ENCODE results near the gene PARVA. TPM values are rescaled to one million over a fixed set of nuclear protein-coding genes. Genes with fewer than 3 reads are reported as not detected.
"Not testable (repeated sequence)": the region's sequence is repeated elsewhere in the genome, so short reads cannot be mapped to it uniquely, and the experiment has no call there.

The PARVA gene
- total RNA-seq, 1 donor: under 0.01 TPM

DNA sequence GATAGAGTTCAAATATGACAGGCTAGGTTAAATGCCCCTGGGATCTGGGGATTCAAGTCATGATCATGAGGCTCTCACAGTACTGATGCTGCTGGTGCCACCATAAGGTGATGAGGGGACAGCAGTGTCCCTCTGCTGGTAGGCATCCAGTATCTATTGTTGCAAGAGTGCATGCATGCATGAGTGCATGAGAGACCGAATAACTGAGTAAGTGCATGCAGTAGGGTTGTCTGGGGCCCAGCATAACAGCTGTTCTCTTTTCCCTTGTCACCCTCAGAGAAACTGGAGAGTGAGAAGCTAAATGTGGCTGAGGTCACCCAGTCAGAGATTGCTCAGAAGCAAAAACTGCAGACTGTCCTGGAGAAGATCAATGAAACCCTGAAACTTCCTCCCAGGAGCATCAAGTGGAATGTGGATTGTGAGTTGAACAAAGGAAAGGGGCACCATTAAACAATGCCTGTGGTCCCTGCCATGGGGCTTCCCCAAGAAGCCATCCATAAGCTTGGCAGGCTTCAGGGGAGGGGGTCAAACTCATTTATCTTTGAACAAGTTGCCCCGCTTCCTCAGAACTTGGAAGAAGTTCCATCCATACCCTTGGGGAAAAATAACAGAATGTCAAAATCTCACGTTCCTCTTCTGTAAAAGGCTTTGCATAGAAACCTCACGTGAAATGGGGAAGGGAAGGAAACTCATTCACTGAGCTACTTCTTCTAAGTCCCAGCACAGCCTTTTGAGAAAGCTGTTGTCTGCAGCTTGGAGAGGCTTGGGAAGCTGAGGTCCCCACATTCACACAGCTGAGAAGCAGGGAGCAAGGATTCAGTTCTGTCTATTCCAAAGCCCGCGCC lies 119.0 kb downstream of the PARVA start:
- DNase-seq (ENCODE audit: low read depth in 2 of 3, low spot score in 2 of 3): no peak

DNA sequence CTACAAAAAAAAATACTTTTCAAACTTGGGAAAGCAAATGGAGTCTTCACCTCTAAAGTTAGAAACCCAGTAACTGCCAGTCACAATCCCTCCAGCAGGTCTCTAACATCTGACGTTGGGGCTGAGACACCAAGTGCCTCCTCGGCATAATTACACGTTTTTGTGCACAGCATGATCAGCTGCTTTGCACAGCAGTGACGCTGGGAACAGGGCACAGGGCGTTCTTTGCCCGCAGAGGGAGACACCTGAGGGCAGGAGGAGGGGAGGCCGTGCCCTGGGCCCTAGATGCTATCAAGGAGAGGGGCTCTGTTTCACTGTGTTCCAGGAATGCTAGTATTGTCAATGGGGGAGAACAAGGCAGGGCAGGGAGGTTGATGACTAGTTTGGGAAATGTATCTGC lies 120.1 kb downstream of the PARVA start:
- DNase-seq (ENCODE audit: low read depth in 2 of 3, low spot score in 2 of 3): no peak

DNA sequence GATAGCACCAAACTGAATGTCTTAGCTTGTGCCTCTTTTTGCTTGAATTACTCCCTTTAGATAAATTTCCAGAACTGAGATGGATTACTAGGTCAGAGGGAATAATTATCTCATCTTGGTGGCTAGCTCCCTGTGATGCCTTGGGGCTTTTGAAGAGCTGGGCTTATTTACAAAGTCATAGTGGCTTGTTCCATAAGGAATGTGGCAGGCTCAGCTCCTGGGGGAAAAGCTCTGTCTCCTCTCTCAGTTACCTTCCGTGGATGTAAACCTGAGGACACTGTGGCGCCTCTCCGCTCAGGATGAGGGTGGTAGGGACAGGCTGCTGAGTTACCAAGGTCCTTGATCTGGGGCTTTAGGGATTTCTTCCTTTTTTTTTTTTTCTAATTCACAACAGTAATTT lies 121.7 kb downstream of the PARVA start:
- no peak for DNase-seq (ENCODE audit: low read depth in 2 of 3, low spot score in 2 of 3)

DNA sequence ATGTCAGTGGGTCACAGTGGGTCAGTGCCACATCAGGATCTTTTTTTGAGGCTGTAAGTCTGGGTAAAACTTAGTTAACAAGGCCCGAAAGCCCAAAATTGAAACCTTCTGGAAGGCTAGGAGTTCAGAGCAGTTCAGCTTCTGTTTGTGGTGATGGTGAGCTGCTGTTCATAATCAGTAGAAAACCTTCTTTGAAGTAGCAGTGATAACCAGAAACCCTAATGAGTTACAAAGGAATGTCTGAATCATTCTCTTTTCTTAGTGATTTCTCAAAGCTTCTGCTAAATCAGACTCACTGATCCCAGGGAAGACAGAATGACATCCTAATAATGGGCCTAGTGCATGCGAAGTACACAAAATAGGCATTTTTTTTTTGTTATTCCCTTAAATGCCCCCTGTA lies 124.7 kb downstream of the PARVA start:
- no peak for DNase-seq (ENCODE audit: low read depth in 2 of 3, low spot score in 2 of 3)

DNA sequence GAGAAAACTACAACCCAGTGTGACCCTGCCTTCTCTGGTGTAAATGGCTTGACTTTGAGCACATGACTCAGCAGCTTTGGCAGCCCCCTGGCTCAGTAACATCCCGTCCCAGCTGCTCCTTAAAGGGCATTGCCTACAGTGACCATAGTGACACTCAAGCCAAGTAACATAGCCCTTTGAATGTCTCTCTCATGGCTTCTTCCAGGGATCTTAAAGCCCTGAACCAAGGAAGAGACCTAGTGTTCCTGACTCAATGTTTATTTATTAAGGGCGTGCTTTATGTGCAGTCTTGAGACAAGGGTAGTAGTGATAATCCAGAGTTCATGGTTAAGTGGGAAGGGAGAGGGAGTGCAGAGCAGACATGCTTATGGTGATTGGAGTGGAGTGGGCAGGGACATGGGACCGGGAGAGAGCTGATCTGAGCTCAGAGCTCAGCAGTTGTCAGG lies 125.7 kb downstream of the PARVA start:
- no peak for DNase-seq (ENCODE audit: low read depth in 2 of 3, low spot score in 2 of 3)

DNA sequence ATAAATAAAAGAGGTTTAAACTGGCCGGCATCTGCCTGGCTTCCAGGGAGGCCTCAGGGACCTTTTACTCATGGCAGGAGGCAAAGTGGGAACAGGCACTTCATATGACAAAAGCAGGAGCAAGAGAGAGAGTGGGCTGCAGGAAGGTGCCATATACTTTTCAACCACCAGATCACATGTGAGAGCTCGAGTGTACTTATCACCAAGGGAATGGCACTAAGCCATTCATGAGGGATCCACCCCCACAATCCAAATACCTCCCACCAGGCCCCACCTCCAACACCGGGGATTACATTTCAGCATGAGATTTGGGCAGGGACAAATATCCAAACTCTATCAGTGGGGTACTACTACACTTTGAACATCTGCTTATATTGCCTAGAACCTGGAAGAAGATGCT lies 126.5 kb downstream of the PARVA start:
- no peak for DNase-seq (ENCODE audit: low read depth in 2 of 3, low spot score in 2 of 3)

DNA sequence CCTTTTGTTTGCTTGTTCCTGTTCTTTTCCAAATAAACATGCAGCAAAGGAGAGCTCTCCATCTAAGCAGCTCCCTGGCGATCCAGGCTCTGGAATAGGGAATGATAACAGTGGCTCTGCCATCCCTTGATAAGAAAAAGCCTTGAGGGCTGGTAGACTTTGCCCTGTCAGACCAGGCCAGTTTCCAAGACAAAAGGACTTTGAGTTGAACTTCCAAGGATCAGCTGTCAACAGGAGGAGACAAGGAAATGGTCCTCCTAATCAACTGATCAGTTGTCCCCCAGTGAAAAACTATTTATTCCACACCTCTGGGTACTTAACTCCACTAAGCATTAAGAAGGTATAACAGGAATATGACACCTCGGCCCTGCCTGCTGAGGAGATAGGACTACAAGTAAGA lies 127.8 kb downstream of the PARVA start:
- no peak for DNase-seq (ENCODE audit: low read depth in 2 of 3, low spot score in 2 of 3)

DNA sequence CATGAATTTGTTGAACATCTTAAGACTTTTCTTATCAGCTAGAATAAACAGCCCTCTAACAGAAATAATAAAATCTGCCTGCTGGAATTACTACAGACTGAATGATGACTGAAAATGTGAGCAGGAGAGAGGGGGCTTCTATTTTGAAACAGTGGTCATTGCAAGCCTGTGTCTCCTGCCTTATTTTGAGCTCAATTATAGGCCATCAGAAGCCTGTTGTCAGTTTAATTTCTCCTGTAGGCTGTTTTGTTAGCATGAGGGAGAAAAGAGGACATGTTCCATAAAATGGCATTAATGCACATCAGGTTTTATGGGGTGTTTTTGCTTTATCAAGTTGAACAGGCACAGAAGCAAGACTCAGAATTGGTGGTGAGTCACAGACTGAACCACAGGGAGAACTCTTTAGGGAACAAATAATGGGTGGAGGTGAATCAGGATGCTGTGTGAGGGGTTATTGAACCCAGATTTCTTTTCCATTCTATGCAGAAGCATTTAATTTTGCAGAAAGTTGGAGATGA lies 129.1 kb downstream of the PARVA start:
- DNase-seq (ENCODE audit: low read depth in 2 of 3, low spot score in 2 of 3): no peak

DNA sequence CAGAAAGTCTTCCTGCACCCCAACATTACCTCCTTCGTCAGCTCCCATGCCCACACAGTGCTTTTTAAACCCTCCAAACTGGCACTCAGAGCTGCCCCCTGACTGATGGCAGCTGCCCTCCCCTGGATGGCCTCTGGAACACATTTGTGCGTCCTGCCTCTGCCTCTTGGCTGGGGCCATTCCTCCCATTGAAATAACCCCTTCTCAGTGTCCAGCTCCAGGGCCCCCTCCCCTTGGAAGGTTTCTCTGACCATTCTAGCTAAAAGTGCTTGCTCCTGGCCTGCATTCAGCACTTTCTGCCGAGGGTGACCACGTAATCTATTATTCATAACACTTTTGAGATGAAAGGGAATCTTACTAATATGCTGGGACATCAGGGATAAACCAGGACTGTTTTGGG lies 130.0 kb downstream of the PARVA start:
- DNase-seq (ENCODE audit: low read depth in 2 of 3, low spot score in 2 of 3): no peak

DNA sequence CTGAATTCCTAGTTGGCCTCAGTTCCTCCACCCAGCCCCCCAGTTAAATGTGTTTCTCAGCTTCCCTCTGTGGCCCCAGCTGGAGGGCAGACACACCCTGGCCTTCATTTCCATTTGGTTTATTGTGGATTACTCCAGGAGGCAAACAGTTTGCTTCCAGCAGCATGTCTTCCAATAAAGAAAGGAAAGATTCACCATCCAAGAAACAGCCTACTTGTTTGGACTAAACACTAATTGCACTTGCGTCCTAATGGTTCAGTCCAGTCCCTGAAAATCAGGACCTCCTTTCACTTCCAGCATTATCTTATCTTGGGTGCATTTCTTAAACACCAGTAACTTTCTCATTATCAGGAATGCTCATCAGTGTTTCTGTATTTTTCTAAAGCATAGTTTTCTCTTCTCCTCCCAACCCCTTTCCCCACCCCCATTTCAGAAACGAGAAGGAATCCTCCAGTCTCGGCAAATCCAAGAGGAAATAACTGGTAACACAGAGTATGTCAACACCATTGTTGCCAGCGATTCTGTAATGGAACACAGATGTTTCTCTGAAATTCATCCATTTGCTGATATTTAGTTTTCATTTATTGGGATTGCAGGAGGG lies 130.9 kb downstream of the PARVA start:
- DNase-seq (ENCODE audit: low read depth in 2 of 3, low spot score in 2 of 3): no peak

DNA sequence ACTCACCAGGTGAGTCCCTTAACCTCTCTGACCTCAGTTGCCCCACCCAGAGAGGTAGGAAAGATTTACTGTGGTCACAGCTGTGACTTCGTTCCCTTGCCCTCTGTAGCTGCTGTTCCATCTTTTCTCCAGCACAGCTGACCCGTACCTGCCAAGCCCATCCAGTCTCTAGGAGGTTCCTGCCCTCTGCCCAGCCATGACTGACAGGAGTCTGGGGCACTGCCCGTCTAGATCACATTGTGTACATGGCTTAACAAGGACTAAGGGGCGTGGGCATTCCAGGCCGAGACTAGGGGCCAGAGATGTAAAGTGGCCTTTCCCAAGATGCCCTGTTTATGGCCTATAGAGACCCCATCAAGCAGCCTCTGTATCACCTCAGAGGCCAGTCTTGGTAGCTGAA lies 132.0 kb downstream of the PARVA start:
- DNase-seq (ENCODE audit: low read depth in 2 of 3, low spot score in 2 of 3): no peak

DNA sequence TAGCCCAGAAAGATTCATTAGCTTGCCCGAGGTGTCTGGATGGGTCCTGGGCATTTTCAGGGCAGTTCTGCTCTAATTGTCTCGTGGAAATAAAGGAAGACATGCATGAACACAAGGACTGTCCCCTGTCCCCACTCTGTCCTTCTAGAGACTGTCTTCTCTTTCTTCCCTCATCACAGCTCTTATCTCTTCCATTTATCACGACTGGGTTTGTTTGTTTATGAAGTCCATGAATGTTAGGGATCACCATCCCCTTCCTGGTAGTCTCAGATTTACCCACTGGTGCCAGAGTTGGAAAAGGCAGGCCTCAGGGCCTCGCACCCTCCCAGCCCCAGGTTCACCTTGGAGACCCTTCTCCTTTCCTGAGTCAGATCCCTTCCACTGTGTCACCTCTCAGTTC lies 134.8 kb downstream of the PARVA start:
- no peak for DNase-seq (ENCODE audit: low read depth in 2 of 3, low spot score in 2 of 3)

DNA sequence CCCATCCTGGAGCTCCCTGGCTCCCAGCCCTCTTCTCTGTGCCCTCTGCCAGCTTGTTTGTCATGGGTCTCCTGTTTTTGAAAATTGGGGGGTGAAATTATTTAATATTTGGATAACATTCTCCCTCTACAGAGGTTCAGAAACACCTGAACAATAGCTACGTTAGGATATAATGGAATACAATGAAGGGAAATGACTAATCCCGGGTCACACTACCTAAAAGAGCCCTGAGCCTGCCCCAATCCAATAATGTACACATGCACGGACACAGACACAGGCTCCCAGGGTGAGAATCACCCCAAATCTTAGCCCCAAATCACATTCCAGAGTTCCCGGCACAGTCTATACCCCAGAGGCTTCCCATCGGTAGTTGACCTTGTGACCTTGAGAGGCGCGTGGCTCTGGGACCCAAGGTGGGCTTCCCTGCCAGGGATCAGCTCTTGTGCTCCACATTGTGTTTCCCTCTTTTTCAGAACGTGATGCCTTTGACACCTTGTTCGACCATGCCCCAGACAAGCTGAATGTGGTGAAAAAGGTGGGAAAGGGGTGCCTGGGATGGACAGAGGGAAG lies 135.5 kb downstream of the PARVA start:
- no peak for DNase-seq (ENCODE audit: low read depth in 2 of 3, low spot score in 2 of 3)

DNA sequence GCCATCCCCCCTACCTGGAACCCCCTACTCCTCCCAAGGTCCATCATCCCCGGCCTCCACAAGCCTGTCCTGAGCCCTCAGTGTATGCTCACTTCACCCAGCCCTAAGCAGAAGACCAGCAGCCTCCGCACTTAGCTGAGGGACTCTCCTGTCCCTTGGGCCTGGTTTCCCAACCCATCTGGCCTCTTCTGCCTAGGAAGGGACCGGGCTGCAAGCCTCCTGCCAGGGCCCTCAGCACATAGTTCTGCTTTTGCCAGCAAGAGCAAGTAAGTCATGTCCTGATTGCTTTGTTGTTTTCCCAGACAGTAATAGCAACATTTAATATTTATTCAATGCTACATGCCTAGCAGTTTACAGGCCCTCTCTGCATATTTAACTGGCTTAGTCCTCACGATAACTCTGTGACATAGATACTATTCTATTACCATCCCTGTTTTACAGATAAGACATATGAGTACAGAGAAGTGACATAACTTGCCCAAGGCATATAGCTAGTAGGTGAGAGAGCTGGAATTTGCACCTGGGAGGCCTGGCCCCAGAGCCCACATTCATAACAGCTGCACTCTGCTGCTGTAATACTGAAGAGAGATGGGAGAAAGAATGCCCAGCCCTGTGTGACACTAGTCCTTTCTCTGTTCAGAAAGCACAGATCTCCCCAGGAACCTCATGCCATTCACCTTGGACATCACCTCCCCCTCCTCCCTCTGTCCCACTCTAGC lies 139.2 kb downstream of the PARVA start:
- no peak for DNase-seq (ENCODE audit: low read depth in 2 of 3, low spot score in 2 of 3)

DNA sequence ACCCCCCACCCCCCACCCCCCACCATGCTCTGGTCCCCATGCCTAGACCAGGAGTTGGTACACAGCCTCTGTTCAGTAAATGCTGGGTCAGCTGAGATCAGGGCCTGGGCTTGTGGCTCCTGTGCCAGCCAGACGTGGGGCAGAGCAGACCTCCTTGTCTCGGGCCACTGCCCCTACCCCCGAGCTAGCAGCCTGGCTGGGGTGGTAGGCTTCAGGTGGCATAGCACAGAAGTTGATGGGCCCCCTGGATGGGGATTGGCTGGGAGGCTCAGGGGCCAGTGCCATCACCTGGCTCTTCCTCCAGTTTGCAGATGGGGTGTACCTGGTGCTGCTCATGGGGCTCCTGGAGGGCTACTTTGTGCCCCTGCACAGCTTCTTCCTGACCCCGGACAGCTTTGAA lies 139.9 kb downstream of the PARVA start:
- no peak for DNase-seq (ENCODE audit: low read depth in 2 of 3, low spot score in 2 of 3)

DNA sequence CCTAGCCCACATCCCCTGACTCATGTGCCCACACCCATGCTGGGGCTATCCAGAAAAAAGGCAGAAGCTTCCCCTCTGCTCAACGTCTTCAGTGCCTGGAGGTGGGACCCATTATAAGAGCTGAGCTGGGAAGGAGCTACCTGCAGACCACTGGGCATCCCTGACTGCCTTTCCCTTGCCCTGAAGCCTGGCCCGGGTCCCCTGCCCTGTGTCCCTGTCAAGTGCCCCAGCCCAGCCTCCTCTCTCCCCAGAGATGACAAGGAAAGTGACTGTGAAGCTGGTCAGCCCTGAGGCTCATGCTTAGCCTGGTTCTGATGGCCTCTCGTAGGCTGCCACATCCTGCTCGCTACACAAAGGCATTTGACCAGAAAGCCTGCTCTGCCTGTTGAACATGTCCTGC lies 140.4 kb downstream of the PARVA start:
- no peak for DNase-seq (ENCODE audit: low read depth in 2 of 3, low spot score in 2 of 3)

DNA sequence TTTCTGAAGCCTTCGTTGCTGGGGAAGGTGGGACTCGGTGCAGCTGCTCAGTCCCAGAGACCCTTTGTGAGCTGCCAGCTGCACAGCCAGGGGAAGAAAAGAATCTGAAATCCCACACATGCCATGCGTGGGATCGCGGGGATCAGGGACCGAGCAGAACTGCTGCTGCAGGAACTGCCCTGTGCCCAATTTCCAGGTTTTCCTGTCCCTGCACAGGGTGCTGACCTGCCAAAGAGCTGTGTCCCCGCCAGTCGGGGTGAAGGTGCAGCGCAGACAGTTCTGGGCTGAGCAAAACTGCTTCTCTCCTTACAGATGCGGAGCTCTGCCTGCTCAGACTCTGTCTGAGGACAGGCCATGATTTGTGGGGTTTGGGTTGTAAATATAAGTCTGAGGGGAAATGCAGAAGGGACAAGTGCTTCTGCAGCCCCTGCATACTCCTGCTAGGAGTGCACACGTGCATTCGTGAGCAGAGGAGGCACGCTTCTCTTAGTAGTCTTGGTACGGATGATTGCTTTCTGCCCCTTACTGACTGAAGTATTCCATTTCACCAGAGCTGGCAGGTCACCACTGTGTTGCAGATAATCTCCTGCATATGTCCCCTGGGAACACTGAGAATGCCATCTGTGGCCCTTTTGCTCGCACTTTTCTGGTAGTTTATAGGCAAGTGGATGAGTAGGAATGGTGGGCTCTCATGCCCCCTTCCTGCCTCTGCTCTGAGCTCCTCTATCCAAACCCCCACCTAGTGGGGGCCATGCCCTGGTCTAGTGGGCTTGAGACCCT lies 141.4 kb downstream of the PARVA start:
- no peak for DNase-seq (ENCODE audit: low read depth in 2 of 3, low spot score in 2 of 3)

DNA sequence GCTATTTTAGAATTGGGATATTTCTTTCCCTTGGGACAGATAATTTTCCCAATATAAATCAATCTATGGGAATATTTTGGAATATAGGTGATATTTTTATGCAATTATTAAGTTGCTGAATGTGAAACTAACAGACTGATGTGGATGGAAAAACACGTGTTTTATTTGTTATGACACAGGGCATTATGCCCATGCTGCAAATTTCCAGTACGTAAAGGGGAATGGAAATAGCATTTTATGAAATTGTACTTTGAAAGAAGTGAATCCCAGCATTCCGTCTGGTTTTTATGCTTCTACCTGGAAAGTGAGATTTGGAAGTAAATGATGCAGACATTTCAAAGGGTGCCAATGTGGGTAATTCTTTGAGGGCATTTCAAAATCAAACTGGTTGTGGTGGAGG lies 142.7 kb downstream of the PARVA start:
- DNase-seq (ENCODE audit: low read depth in 2 of 3, low spot score in 2 of 3): no peak

DNA sequence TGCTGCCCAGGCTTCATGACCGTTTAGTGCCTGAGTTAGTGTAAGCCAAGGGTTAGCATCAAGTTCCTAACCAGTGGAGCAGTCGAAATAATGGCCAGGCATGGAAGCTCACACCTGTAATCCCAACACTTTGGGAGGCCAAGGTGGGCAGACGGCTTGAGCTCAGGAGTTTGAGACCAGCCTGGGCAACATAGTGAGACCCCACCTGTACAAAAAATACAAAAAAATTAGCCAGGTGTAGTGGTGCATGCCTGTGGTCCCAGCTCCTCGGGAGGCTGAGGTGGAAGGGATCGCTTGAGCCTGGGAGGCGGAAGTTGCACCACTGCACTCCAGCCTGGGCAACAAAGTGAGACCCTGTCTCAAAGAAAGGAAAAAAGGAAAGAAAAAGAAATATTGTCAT lies 143.2 kb downstream of the PARVA start:
- not testable (repeated sequence) for DNase-seq (ENCODE audit: low read depth in 2 of 3, low spot score in 2 of 3)

DNA sequence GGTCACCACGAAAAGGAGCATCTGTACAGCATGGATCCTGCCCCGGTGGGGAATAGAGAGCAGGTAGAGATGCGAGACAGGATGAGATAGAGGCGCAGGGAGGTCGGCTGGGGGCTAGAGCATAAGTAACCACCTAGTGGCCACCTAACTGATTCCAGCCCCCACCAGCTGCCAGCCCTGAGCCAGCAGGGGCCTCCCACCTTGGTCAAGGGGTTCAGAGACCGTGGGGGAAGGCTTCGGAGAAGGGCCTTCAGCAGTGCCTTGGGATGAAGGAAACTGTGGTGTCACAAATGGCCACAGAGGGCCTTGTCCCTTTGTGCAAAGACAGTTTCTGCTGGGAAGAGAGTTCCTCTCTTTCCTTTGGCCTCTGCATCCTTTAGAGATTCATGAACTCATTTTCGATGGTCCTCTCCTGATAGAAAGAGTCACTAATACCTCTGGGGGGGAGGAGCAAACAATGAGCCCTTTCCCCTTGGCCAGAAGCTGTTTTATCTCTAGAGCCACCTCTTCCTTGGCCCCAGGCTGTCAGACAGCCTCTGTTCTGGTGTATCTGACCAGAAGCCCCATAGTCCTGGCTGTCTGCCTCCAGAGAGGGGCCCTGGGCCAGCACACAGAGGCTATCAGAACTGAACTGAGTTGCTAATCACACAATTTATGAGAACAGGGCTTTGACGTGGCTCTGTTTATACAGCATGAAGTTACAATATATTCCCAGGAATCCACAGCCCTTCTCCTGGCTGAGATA lies 146.0 kb downstream of the PARVA start:
- no peak for DNase-seq (ENCODE audit: low read depth in 2 of 3, low spot score in 2 of 3)
